Stomach (tissue), 9 donors: ENCODE results near the gene RHPN2. TPM values are rescaled to one million over a fixed set of nuclear protein-coding genes. Genes with fewer than 3 reads are reported as not detected.

Experiments used
- DNase-seq, 2 donors: peaks; one replicate each; pipeline versions ENCODE4 v3.0.0 to v3.0.0-alpha.2; 2013 to 2019
- H3K27ac ChIP-seq, 5 donors: fragments of 200-600 bp in 4 of 5; sonication (generic) in 4 of 5; one replicate each; pipeline ENCODE4 v1.5.1; 2013 to 2019; ENCODE audit warnings: mild to moderate bottlenecking in 1 of 5, moderate library complexity in 1 of 5
- H3K27me3 ChIP-seq, 3 donors: fragments of 200-600 bp; sonication (generic); one replicate each; pipeline ENCODE4 v1.5.1; 2017 to 2019; ENCODE audit warnings: mixed run types in 1 of 3
- H3K36me3 ChIP-seq, 4 donors: fragments of 200-600 bp; sonication (generic); 1 replicate in 3 of 4; 2 replicates in 1 of 4; pipeline ENCODE4 v1.5.1; 2016 to 2019
- H3K4me1 ChIP-seq, 4 donors: fragments of 200-600 bp; sonication (generic); one replicate each; pipeline ENCODE4 v1.5.1; 2016 to 2019
- H3K4me3 ChIP-seq, 4 donors: fragments of 200-600 bp; sonication (generic) in 3 of 4; one replicate each; pipeline ENCODE4 v1.5.1; 2016 to 2019; ENCODE audit warnings: mild to moderate bottlenecking in 1 of 4
- H3K9me3 ChIP-seq, 4 donors: fragments of 200-600 bp; sonication (generic); one replicate each; pipeline ENCODE4 v1.5.1; 2016 to 2019
- CTCF ChIP-seq, 7 experiments: fragments of 450-650 bp in 4 of 7; fragments of 200-600 bp in 3 of 7; sonication (generic) in 3 of 7; IDR thresholded peaks; one replicate each; pipeline ENCODE4 v1.5.1; 2016 to 2019; ENCODE audit warnings: antibody characterized with exemption in 7 of 7, control low read depth in 2 of 7, mild to moderate bottlenecking in 1 of 7
- EP300 ChIP-seq: sonication (generic); formaldehyde crosslinking; IDR thresholded peaks from one replicate; pipeline ENCODE4 v1.6.1; 2017; ENCODE audit warnings: antibody characterized with exemption
- POLR2A ChIP-seq, 4 donors: fragments of 450-650 bp; IDR thresholded peaks; one replicate each; pipeline ENCODE4 v1.6.1; 2016; ENCODE audit warnings: antibody characterized with exemption in 4 of 4, control low read depth in 2 of 4, mild to moderate bottlenecking in 1 of 4, moderate library complexity in 1 of 4
- POLR2AphosphoS5 ChIP-seq, 3 donors: sonication (generic); formaldehyde crosslinking; IDR thresholded peaks; one replicate each; pipeline ENCODE4 v1.6.1; 2016; ENCODE audit warnings: antibody characterized with exemption in 3 of 3
- WGBS, 5 donors: extraction: QIAGEN DNeasy Blood & Tissue Kit in 3 of 5; methylation state at CpG; one replicate each; pipeline versions ENCODE4 v1.1.5 to v1.1.7; 2013 to 2018; 5-methylcytosine and 5-hydroxymethylcytosine counted together
- intact Hi-C: fragments of 100-400 bp; cut with DNase I; formaldehyde crosslinking; loops from one replicate; pipeline ENCODE4 v1.15.1; 2023; ENCODE audit warnings: low total_unique reads
- polyA plus RNA-seq, 3 donors: library from polyadenylated mRNA; stranded (reverse); fragments of 200-250 nt; gene quantifications; one replicate each; pipeline ENCODE4 v1.2.3, GENCODE V29; 2013
- total RNA-seq, 5 donors: library from RNA; depleted of rRNA; stranded (reverse); fragments of >200 nt; gene quantifications; one replicate each; pipeline versions ENCODE4 v1.1.0 to v1.2.3, GENCODE V29; 2014 to 2016
- donor health status: healthy with polysubstance abuse.
- donor health status: Bipolar disorder and iron deficiency.
- donor health status: healthy.

The RHPN2 gene
- total and polyA plus RNA-seq, 8 donors: 2.4 to 73.5 (median 36.0) TPM

GRCh38 chr19:33094436-33095067 lies 29.9 kb upstream of the RHPN2 start:
- peaks cover 60 to 99% (median 98%) of the 10 kb centered on the region in 4 donors for H3K36me3 ChIP-seq
- no peak overlapping the region for H3K27ac ChIP-seq

GRCh38 chr19:33093420-33094210 lies 28.9 kb upstream of the RHPN2 start:
- intact Hi-C loops: no loop called here
- H3K27ac ChIP-seq: no peak overlapping the region
- WGBS, 5 donors: 93 to 96% (median 95%) methylated on average over 11 of the region's 11 CpGs

More at GRCh38 chr19:33094436-33095067, 29.9 kb upstream of the RHPN2 start:
- Histone ChIP-seq H3K27me3 (no peaks in the 10 kb centered on the region), H3K4me1 (no peaks in the 10 kb centered on the region), H3K9me3 (no peaks in the 10 kb centered on the region), H3K4me3 (no peak overlapping the region)
- no peak for DNase-seq
- intact Hi-C loops: no loop called here
- 89 to 95% (median 92%) methylated on average over 6 of the region's 6 CpGs for WGBS, 5 donors
- TF ChIP-seq POLR2AphosphoS5 (IDR thresholded peaks at IDR 0.05): no peak
- no peak for TF ChIP-seq CTCF (IDR thresholded peaks at IDR 0.05)

GRCh38 chr19:33090179-33090578 lies 25.5 kb upstream of the RHPN2 start:
- TF ChIP-seq EP300 (no peak), POLR2AphosphoS5 (IDR thresholded peaks at IDR 0.05) (no peak), POLR2A (IDR thresholded peaks at IDR 0.05) (no peak), CTCF (IDR thresholded peaks at IDR 0.05) (no peak)
- intact Hi-C loops: no loop called here
- Histone ChIP-seq H3K27me3 (no peaks in the 10 kb centered on the region), H3K27ac (no peak overlapping the region), H3K36me3 (peaks cover 40 to 75% (median 73%) of the 10 kb centered on the region in 4 donors), H3K4me3 (no peak overlapping the region), H3K4me1 (peaks cover 0 to 11% (median 0%) of the 10 kb centered on the region in 4 donors), H3K9me3 (no peaks in the 10 kb centered on the region)
- no peak for DNase-seq
- WGBS, 5 donors: 77 to 90% (median 80%) methylated on average over 3 of the region's 3 CpGs

More at GRCh38 chr19:33093420-33094210, 28.9 kb upstream of the RHPN2 start:
- Histone ChIP-seq H3K27me3 (no peaks in the 10 kb centered on the region), H3K36me3 (peaks cover 62 to 100% (median 99%) of the 10 kb centered on the region in 4 donors), H3K9me3 (no peaks in the 10 kb centered on the region), H3K4me1 (no peaks in the 10 kb centered on the region), H3K4me3 (no peak overlapping the region)
- TF ChIP-seq POLR2A (IDR thresholded peaks at IDR 0.05) (no peak), EP300 (no peak)
- DNase-seq: no peak

- no peak for DNase-seq
- no peak overlapping the region for H3K27ac ChIP-seq
- TF ChIP-seq EP300 (no peak), CTCF (IDR thresholded peaks at IDR 0.05) (no peak), POLR2A (IDR thresholded peaks at IDR 0.05) (no peak), POLR2AphosphoS5 (IDR thresholded peaks at IDR 0.05) (no peak)
- intact Hi-C loops: no loop called here
- peaks cover 0 to 18% (median 2%) of the 10 kb centered on the region in 4 donors for H3K4me1 ChIP-seq
- no peaks in the 10 kb centered on the region for H3K27me3 ChIP-seq
- H3K9me3 ChIP-seq: no peaks in the 10 kb centered on the region
- WGBS, 5 donors: 82 to 89% (median 87%) methylated on average over 3 of the region's 3 CpGs
- no peak overlapping the region for H3K4me3 ChIP-seq
- H3K36me3 ChIP-seq: peaks cover 28 to 67% (median 61%) of the 10 kb centered on the region in 4 donors
Observed at GRCh38 chr19:33089010-33089409, 24.3 kb upstream of the RHPN2 start.
